ENCODE results near the gene NSFL1C. TPM values are rescaled to one million over a fixed set of nuclear protein-coding genes. Genes with fewer than 3 reads are reported as not detected.

The NSFL1C gene
- total and polyA plus RNA-seq, 9 of the 15 experiments (the other 6 are each of a cell fraction or from before 2014, with no cell fraction given): 20.8 to 119 (median 47.0) TPM

- peaks cover 5 to 14% of the 10 kb centered on the region in 2 experiments; a peak in 4 of 5 replicates for H3K27me3 ChIP-seq (ENCODE audit: control insufficient read depth in 2 of 2, insufficient read depth in 2 of 2, low read length in 2 of 2)
- H3K4me1 ChIP-seq (replicated peaks in 1 of 2; ENCODE audit: control insufficient read depth in 2 of 2, insufficient read depth in 2 of 2, low read length in 2 of 2): no peaks in the 10 kb centered on the region
- ATAC-seq (no peak), FAIRE-seq (no peak), DNase-seq (ENCODE audit: extremely low read depth in 1 of 4, low spot score in 3 of 4) (no peak)
- in situ Hi-C loops (cut with MboI) (no loop called here), intact Hi-C loops (cut with micrococcal nuclease) (no loop called here)
- H3K36me3 ChIP-seq (ENCODE audit: control insufficient read depth, insufficient read depth, low read length): no peaks in the 10 kb centered on the region
- no peak overlapping the region for H3K27ac ChIP-seq (ENCODE audit: extremely low read depth, low read depth, low read length)
- CTCF ChIA-PET (ENCODE audit: low intra/inter-chr PET ratio): no interaction called here
- H2AFZ ChIP-seq (ENCODE audit: low read depth, low read length): no peak overlapping the region
- no peak overlapping the region for H3K9ac ChIP-seq (ENCODE audit: insufficient read depth in 1 of 2, low read depth in 2 of 2, low read length in 2 of 2)
- 3% methylated on average over 7 of the region's 7 CpGs for WGBS (ENCODE audit: insufficient coverage, low coverage, missing lambda C conversion rate)
- H3K9me1 ChIP-seq (ENCODE audit: control insufficient read depth, insufficient read depth, low read length): no peaks in the 10 kb centered on the region
- POLR2A ChIA-PET: no interaction called here
- TF ChIP-seq SRSF7 (optimal IDR thresholded peaks at IDR 0.05; ENCODE audit: low read depth, low read length): no peak
- TF ChIP-seq MCM3 (IDR thresholded peaks at IDR 0.05): no peak
- TF ChIP-seq POLR2AphosphoS5 (IDR thresholded peaks at IDR 0.05; ENCODE audit: control insufficient read depth, insufficient read depth, low read depth, low read length): no peak
- no peaks in the 10 kb centered on the region for H3K79me2 ChIP-seq (ENCODE audit: control insufficient read depth, insufficient read depth, low read length)
- H3K4me2 ChIP-seq (ENCODE audit: insufficient read depth, low read length): no peak overlapping the region
- H3K9me3 ChIP-seq (replicated peaks; ENCODE audit: control insufficient read depth, insufficient read depth, low read depth, low read length): no peaks in the 10 kb centered on the region
- H4K20me1 ChIP-seq (replicated peaks; ENCODE audit: control insufficient read depth, insufficient read depth, low read length): no peaks in the 10 kb centered on the region
- no peak overlapping the region for H3K4me3 ChIP-seq
- BruUV-seq (replicated peaks): no TSS peak
Measured at GRCh38 chr20:1402149-1402548, 64.5 kb downstream of the NSFL1C start.

GRCh38 chr20:1401451-1401907, 65.2 kb downstream of the NSFL1C start:
- no peak overlapping the region for H2AFZ ChIP-seq (ENCODE audit: low read depth, low read length)
- BruUV-seq (replicated peaks): no TSS peak
- no peaks in the 10 kb centered on the region for H3K9me3 ChIP-seq (replicated peaks; ENCODE audit: control insufficient read depth, insufficient read depth, low read depth, low read length)
- FAIRE-seq (no peak), DNase-seq (ENCODE audit: extremely low read depth in 1 of 4, low spot score in 3 of 4) (no peak), ATAC-seq (no peak)
- H3K9ac ChIP-seq (ENCODE audit: insufficient read depth in 1 of 2, low read depth in 2 of 2, low read length in 2 of 2): no peak overlapping the region
- H4K20me1 ChIP-seq (replicated peaks; ENCODE audit: control insufficient read depth, insufficient read depth, low read length): no peaks in the 10 kb centered on the region
- POLR2A ChIA-PET: no interaction called here
- H3K9me1 ChIP-seq (ENCODE audit: control insufficient read depth, insufficient read depth, low read length): no peaks in the 10 kb centered on the region
- no peak overlapping the region for H3K4me2 ChIP-seq (ENCODE audit: insufficient read depth, low read length)
- H3K79me2 ChIP-seq (ENCODE audit: control insufficient read depth, insufficient read depth, low read length): no peaks in the 10 kb centered on the region
- H3K4me3 ChIP-seq: no peak overlapping the region
- intact Hi-C loops (cut with micrococcal nuclease) (no loop called here), in situ Hi-C loops (cut with MboI) (no loop called here)
- CTCF ChIA-PET (ENCODE audit: low intra/inter-chr PET ratio): no interaction called here
- no peaks in the 10 kb centered on the region for H3K4me1 ChIP-seq (replicated peaks in 1 of 2; ENCODE audit: control insufficient read depth in 2 of 2, insufficient read depth in 2 of 2, low read length in 2 of 2)
- H3K27ac ChIP-seq (ENCODE audit: extremely low read depth, low read depth, low read length): no peak overlapping the region
- 6% methylated on average over 3 of the region's 3 CpGs for WGBS (ENCODE audit: insufficient coverage, low coverage, missing lambda C conversion rate)
- TF ChIP-seq CCAR2 (IDR thresholded peaks at IDR 0.05; ENCODE audit: low read depth, low read length): no peak
- no peak for TF ChIP-seq MAFG (tag; conservative IDR thresholded peaks at IDR 0.05)
- no peaks in the 10 kb centered on the region for H3K36me3 ChIP-seq (ENCODE audit: control insufficient read depth, insufficient read depth, low read length)
- peaks cover 5 to 14% of the 10 kb centered on the region in 2 experiments; a peak in 4 of 5 replicates for H3K27me3 ChIP-seq (ENCODE audit: control insufficient read depth in 2 of 2, insufficient read depth in 2 of 2, low read length in 2 of 2)
